Erythroblast (primary cell): ENCODE measurements around the gene HP.

Experiments
- GATA1 ChIP-seq: IDR thresholded peaks from 2 replicates; pipeline ENCODE4 v1.6.1; 2011; ENCODE audit warnings: low read depth, mild to moderate bottlenecking, control low read depth, low read length, moderate library complexity
- POLR2A ChIP-seq: IDR thresholded peaks from 2 replicates; pipeline ENCODE4 v1.6.1; 2011; ENCODE audit warnings: mild to moderate bottlenecking, low read length

DNA sequence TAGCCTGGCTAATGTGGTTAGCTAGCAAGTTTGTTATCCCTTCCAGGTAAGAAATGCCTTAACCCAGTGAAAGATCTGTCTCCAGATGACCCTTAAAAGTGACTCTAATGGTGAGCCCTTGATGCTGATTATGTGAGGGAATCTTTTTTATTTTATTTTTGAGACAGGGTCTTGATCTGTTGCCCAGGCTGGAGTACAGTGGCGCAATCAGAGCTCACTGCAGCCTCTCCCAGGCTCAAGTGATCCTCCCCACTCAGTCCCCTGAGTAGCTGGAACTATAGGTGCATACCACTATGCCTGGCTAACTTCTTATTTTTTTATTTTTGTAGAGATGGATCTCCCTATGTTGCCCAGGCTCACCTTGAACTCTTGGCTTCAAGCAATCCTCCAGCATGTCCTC is 10.8 kb upstream of the HP start:
- TF ChIP-seq POLR2A (no peak), GATA1 (no peak)
